ENCODE data around the gene LMCD1.

- TF ChIP-seq CTCF (conservative IDR thresholded peaks at IDR 0.05 in 1 of 2, IDR thresholded peaks at IDR 0.05 in 1 of 2; ENCODE audit: extremely low read depth in 1 of 2, insufficient read depth in 1 of 2, low read depth in 1 of 2, low read length in 2 of 2) = no peak
- no peak for TF ChIP-seq EZH2 (IDR thresholded peaks at IDR 0.05; ENCODE audit: borderline replicate concordance, low read length)
Measured at GRCh38 chr3:8500319-8500988, 1.2 kb upstream of the LMCD1 start.

Data from mammary epithelial cell (primary cell).